Astrocyte of the spinal cord (primary cell): ENCODE results near the gene FBXL17.
A peak's percentile ranks its signal among the peaks of the same experiment; 100 is the strongest.

ENCODE experiments used
- DNase-seq: peaks from one replicate; pipeline ENCODE4 v3.0.0; 2011; ENCODE audit warnings: low read depth, low spot score
- H3K4me3 ChIP-seq: 2 replicates; pipeline ENCODE4 v1.5.1; 2011; ENCODE audit warnings: low read depth, mild to moderate bottlenecking, low read length, moderate library complexity
- CTCF ChIP-seq: IDR thresholded peaks from 2 replicates; pipeline ENCODE4 v1.5.1; 2012; ENCODE audit warnings: low read depth, mild to moderate bottlenecking, low read length, inconsistent platforms
- in situ Hi-C: cut with HindIII; loops from 2 replicates; pipeline ENCODE4 v1.10.0; 2017; ENCODE audit warnings: low sequenced_read_pairs

The FBXL17 gene

GRCh38 chr5:108386345-108387061 is 4.6 kb upstream of the FBXL17 start:
- no peak for TF ChIP-seq CTCF
- in situ Hi-C loops, result no loop called here
- no peak overlapping the region for H3K4me3 ChIP-seq
- peak; percentile 13 for DNase-seq

- DNase-seq, result no peak
- in situ Hi-C loops, result no loop called here
- no peak overlapping the region for H3K4me3 ChIP-seq
- no peak for TF ChIP-seq CTCF
Measured at GRCh38 chr5:108384741-108385140, 2.8 kb upstream of the FBXL17 start.

- DNase-seq, result no peak
- TF ChIP-seq CTCF, result no peak
- peak overlapping the region; percentile 74 for H3K4me3 ChIP-seq
- in situ Hi-C loops, result no loop called here
Measured at GRCh38 chr5:108382784-108383330, 959 bp upstream of the FBXL17 start.

- TF ChIP-seq CTCF, result no peak
- DNase-seq, result peak; percentile 73
- peak overlapping the region; percentile 74 for H3K4me3 ChIP-seq
- in situ Hi-C loops, result no loop called here
Measured at GRCh38 chr5:108381350-108381953, 446 bp downstream of the FBXL17 start.

- peak; percentile 28 for DNase-seq
- TF ChIP-seq CTCF, result no peak
- peak overlapping the region; percentile 74 for H3K4me3 ChIP-seq
- in situ Hi-C loops, result no loop called here
Measured at GRCh38 chr5:108380531-108381349, 1.2 kb downstream of the FBXL17 start.

- peak overlapping the region; percentile 74 for H3K4me3 ChIP-seq
- in situ Hi-C loops, result no loop called here
- DNase-seq, result peak; percentile 43
- no peak for TF ChIP-seq CTCF
Measured at GRCh38 chr5:108379722-108380530, 2.0 kb downstream of the FBXL17 start.
